MCF 10A (cell line): ENCODE results near the gene ANKH. TPM values are rescaled to one million over a fixed set of nuclear protein-coding genes. Genes with fewer than 3 reads are reported as not detected.

Experiments used
- BruUV-seq: library from RNA; stranded (reverse); fragments of 400-500 nt; replicated peaks from 2 replicates; lab custom pipeline; 2021; lab: Mats Ljungman, UMichigan
- CTCF ChIA-PET: fragments of 300-600 bp; sonication (Branson Sonifier 250); formaldehyde crosslinking; extraction: SDS; loops from one replicate; lab custom pipeline; 2021; ENCODE audit warnings: antibody characterized with exemption, inconsistent platforms; lab: Yijun Ruan, JAX
- POLR2A ChIA-PET: fragments of 300-600, 350-650 bp; sonication (Branson Sonifier 250); formaldehyde crosslinking; extraction: SDS; loops from one replicate; lab custom pipeline; 2020; ENCODE audit warnings: antibody characterized with exemption, inconsistent platforms; lab: Yijun Ruan, JAX
- DNase-seq: peaks from one replicate; pipeline ENCODE4 v3.0.0-alpha.2; 2018; ENCODE audit not compliant: unreplicated experiment
- H3K27ac Mint-ChIP-seq: one replicate; pipeline ENCODE4 v1.8.0; 2022; ENCODE audit warnings: mild to moderate bottlenecking, low read depth, mixed read lengths; ENCODE audit not compliant: unreplicated experiment
- H3K27me3 Mint-ChIP-seq: one replicate; pipeline ENCODE4 v1.8.0; 2022; ENCODE audit warnings: mixed read lengths; ENCODE audit not compliant: insufficient read depth, unreplicated experiment
- H3K36me3 Mint-ChIP-seq: one replicate; pipeline ENCODE4 v1.8.0; 2022; ENCODE audit warnings: mild to moderate bottlenecking, moderate library complexity, mixed read lengths; ENCODE audit not compliant: insufficient read depth, unreplicated experiment
- H3K4me1 Mint-ChIP-seq: one replicate; pipeline ENCODE4 v1.8.0; 2022; ENCODE audit warnings: mixed read lengths; ENCODE audit not compliant: insufficient read depth, unreplicated experiment
- H3K4me3 Mint-ChIP-seq: one replicate; pipeline ENCODE4 v1.8.0; 2022; ENCODE audit warnings: mild to moderate bottlenecking, moderate library complexity, mixed read lengths; ENCODE audit not compliant: unreplicated experiment
- H3K9me3 Mint-ChIP-seq: one replicate; pipeline ENCODE4 v1.8.0; 2022; ENCODE audit warnings: mixed read lengths; ENCODE audit not compliant: unreplicated experiment
- CTCF ChIP-seq: fragments of 200-600 bp; IDR thresholded peaks from one replicate; pipeline ENCODE4 v1.8.0; 2022; ENCODE audit warnings: antibody characterized with exemption, mild to moderate bottlenecking; ENCODE audit not compliant: unreplicated experiment
- intact Hi-C: fragments of 100-400 bp; cut with micrococcal nuclease; formaldehyde crosslinking; loops from 2 replicates; pipeline ENCODE4 v1.14.1; 2022
- total RNA-seq: library from RNA; stranded (reverse); gene quantifications from 2 replicates; pipeline ENCODE4 v1.2.3, GENCODE V29; 2022

ANKH gene
- total RNA-seq, 1 experiment from 2014 or later: 65.7 TPM

GRCh38 chr5:14776602-14777001 lies 95.0 kb downstream of the ANKH start:
- peak overlapping the region; percentile 7 for H3K27ac Mint-ChIP-seq
- no peaks in the 10 kb centered on the region for H3K9me3 Mint-ChIP-seq
- H3K27me3 Mint-ChIP-seq: no peaks in the 10 kb centered on the region
- no peak for DNase-seq
- BruUV-seq: no TSS peak
- intact Hi-C loops: no loop called here
- ChIA-PET POLR2A (interaction anchor here (1.0 kb wide), 1 partner anchor 93 kb away, joined by 3 read pairs; no protein-coding TSS in a partner anchor), CTCF (interaction anchor here (1.2 kb wide), 1 partner anchor 51 kb away, joined by 3 read pairs; no protein-coding TSS in a partner anchor)
- no peak for TF ChIP-seq CTCF
- no peaks in the 10 kb centered on the region for H3K36me3 Mint-ChIP-seq
- H3K4me1 Mint-ChIP-seq: peaks cover 38% of the 10 kb centered on the region
- no peak overlapping the region for H3K4me3 Mint-ChIP-seq

- H3K4me3 Mint-ChIP-seq: no peak overlapping the region
- intact Hi-C loops: no loop called here
- TF ChIP-seq CTCF: no peak
- CTCF ChIA-PET: interaction anchor here (0.7 to 1.3 kb wide), 4 partner anchors 9 to 101 kb away, joined by 3 to 4 read pairs (median 4); no protein-coding TSS in a partner anchor
- H3K36me3 Mint-ChIP-seq: no peaks in the 10 kb centered on the region
- peaks cover 38% of the 10 kb centered on the region for H3K4me1 Mint-ChIP-seq
- no peaks in the 10 kb centered on the region for H3K9me3 Mint-ChIP-seq
- no TSS peak for BruUV-seq
- peak overlapping the region; percentile 7 for H3K27ac Mint-ChIP-seq
- H3K27me3 Mint-ChIP-seq: no peaks in the 10 kb centered on the region
- POLR2A ChIA-PET: interaction anchor here (1.0 kb wide), 1 partner anchor 94 kb away, joined by 3 read pairs; no protein-coding TSS in a partner anchor
- DNase-seq: peak; percentile 93
These were observed 95.7 kb downstream of the ANKH start for GRCh38 chr5:14775857-14776256.

- DNase-seq: no peak
- H3K9me3 Mint-ChIP-seq: no peaks in the 10 kb centered on the region
- no peak overlapping the region for H3K4me3 Mint-ChIP-seq
- H3K36me3 Mint-ChIP-seq: no peaks in the 10 kb centered on the region
- intact Hi-C loops: no loop called here
- POLR2A ChIA-PET: no interaction called here
- H3K27me3 Mint-ChIP-seq: no peaks in the 10 kb centered on the region
- H3K4me1 Mint-ChIP-seq: peaks cover 23% of the 10 kb centered on the region
- CTCF ChIA-PET: no interaction called here
- TF ChIP-seq CTCF: no peak
- H3K27ac Mint-ChIP-seq: no peak overlapping the region
- no TSS peak for BruUV-seq
These were observed 98.0 kb downstream of the ANKH start for GRCh38 chr5:14773588-14773987.

GRCh38 chr5:14771972-14772371 lies 99.6 kb downstream of the ANKH start:
- DNase-seq: no peak
- Mint-ChIP-seq H3K36me3 (peaks cover 4% of the 10 kb centered on the region), H3K9me3 (no peaks in the 10 kb centered on the region), H3K27me3 (no peaks in the 10 kb centered on the region), H3K4me1 (peaks cover 15% of the 10 kb centered on the region), H3K4me3 (no peak overlapping the region), H3K27ac (no peak overlapping the region)
- POLR2A ChIA-PET: no interaction called here
- intact Hi-C loops: no loop called here
- CTCF ChIA-PET: interaction anchor here (1.0 to 1.4 kb wide), 3 partner anchors 9 to 232 kb away, joined by 3 to 5 read pairs (median 5); no protein-coding TSS in a partner anchor
- TF ChIP-seq CTCF: no peak
- no TSS peak for BruUV-seq
